Panc1 (cell line): Measurements from ENCODE around the gene OBP2A.

Source experiments
- POLR2AphosphoS5 ChIP-seq: IDR thresholded peaks from 2 replicates; pipeline ENCODE4 v1.6.1; 2012; ENCODE audit warnings: mild to moderate bottlenecking, low read depth, low read length, moderate library complexity
- SIN3A ChIP-seq: IDR thresholded peaks from 2 replicates; pipeline ENCODE4 v1.6.1; 2012; ENCODE audit warnings: low read depth, mild to moderate bottlenecking, low read length, moderate library complexity, borderline replicate concordance; ENCODE audit not compliant: insufficient read depth
- TCF7L2 ChIP-seq: IDR thresholded peaks from 2 replicates; pipeline ENCODE4 v1.6.1; 2011; ENCODE audit warnings: mild to moderate bottlenecking, low read depth, low read length, inconsistent platforms
- TF ChIP-seq, protein P1 (sequence below): fragments of 450-650 bp; IDR thresholded peaks from 2 replicates; pipeline ENCODE4 v1.5.1; 2017; ENCODE audit warnings: mild to moderate bottlenecking
- TF ChIP-seq, protein P2 (sequence below), 2 experiments: IDR thresholded peaks; 2 replicates each; pipeline ENCODE4 v1.6.1; 2011 to 2012; ENCODE audit warnings: low read depth in 2 of 2, control low read depth in 1 of 2, low read length in 1 of 2, mild to moderate bottlenecking in 1 of 2, moderate library complexity in 1 of 2; ENCODE audit not compliant: insufficient read depth in 1 of 2

DNA sequence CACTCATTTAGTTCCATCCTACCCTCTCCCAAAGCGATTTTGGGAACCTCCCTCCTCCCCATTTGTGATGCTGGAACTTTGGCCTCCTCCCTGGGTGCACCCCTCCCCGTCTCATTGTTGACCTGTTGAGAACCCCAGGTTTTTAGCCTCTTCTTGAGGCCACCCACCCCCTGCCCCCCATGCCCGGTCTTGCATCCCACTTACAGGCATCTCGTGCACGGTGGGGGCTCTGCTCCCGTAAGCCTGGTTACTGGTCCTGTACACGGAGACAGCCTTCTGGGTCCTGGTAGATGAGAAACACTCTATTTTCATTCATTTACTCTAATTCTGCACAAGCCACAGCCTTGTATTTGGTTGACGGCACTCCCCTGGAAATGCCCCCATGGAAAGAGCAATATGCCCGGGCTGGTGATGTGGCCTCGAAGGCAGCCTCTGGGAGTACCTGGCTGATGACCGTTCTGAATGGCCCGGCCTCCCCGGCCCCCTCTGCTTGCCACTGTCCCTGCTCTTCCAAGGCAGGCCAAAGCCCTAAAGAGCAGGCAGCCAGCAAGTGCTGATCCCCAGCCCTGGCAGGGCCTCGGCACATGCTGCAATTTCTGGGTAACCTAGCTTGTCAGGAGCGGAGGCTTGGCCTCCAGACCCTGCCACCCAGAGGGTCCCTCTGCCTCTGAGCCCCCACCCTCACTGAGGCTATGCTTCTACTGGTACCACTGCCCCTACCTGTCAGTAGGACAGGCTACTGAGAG lies 47.4 kb upstream of the OBP2A start:
- TF ChIP-seq, protein P1, sequence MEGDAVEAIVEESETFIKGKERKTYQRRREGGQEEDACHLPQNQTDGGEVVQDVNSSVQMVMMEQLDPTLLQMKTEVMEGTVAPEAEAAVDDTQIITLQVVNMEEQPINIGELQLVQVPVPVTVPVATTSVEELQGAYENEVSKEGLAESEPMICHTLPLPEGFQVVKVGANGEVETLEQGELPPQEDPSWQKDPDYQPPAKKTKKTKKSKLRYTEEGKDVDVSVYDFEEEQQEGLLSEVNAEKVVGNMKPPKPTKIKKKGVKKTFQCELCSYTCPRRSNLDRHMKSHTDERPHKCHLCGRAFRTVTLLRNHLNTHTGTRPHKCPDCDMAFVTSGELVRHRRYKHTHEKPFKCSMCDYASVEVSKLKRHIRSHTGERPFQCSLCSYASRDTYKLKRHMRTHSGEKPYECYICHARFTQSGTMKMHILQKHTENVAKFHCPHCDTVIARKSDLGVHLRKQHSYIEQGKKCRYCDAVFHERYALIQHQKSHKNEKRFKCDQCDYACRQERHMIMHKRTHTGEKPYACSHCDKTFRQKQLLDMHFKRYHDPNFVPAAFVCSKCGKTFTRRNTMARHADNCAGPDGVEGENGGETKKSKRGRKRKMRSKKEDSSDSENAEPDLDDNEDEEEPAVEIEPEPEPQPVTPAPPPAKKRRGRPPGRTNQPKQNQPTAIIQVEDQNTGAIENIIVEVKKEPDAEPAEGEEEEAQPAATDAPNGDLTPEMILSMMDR = no peak
- no peak for TF ChIP-seq TCF7L2
- TF ChIP-seq, protein P2, sequence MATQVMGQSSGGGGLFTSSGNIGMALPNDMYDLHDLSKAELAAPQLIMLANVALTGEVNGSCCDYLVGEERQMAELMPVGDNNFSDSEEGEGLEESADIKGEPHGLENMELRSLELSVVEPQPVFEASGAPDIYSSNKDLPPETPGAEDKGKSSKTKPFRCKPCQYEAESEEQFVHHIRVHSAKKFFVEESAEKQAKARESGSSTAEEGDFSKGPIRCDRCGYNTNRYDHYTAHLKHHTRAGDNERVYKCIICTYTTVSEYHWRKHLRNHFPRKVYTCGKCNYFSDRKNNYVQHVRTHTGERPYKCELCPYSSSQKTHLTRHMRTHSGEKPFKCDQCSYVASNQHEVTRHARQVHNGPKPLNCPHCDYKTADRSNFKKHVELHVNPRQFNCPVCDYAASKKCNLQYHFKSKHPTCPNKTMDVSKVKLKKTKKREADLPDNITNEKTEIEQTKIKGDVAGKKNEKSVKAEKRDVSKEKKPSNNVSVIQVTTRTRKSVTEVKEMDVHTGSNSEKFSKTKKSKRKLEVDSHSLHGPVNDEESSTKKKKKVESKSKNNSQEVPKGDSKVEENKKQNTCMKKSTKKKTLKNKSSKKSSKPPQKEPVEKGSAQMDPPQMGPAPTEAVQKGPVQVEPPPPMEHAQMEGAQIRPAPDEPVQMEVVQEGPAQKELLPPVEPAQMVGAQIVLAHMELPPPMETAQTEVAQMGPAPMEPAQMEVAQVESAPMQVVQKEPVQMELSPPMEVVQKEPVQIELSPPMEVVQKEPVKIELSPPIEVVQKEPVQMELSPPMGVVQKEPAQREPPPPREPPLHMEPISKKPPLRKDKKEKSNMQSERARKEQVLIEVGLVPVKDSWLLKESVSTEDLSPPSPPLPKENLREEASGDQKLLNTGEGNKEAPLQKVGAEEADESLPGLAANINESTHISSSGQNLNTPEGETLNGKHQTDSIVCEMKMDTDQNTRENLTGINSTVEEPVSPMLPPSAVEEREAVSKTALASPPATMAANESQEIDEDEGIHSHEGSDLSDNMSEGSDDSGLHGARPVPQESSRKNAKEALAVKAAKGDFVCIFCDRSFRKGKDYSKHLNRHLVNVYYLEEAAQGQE (IDR thresholded peaks at IDR 0.05; ENCODE audit: insufficient read depth in 1 of 2, low read depth in 2 of 2, low read length in 1 of 2) = no peak
- TF ChIP-seq SIN3A = no peak
- no peak for TF ChIP-seq POLR2AphosphoS5
